A549 (cell line): ENCODE results near the gene GATA2.

Experiments
- CTCF ChIP-seq: fragments of >200 bp; sonication (Bioruptor Twin); formaldehyde crosslinking; IDR thresholded peaks from 3 replicates; pipeline ENCODE4 v1.5.1; 2016
- EHMT2 ChIP-seq: fragments of 200-600 bp; sonication (generic); IDR thresholded peaks from 2 replicates; pipeline ENCODE4 v1.6.1; 2016; ENCODE audit warnings: antibody characterized with exemption, low read depth, mild to moderate bottlenecking, moderate library complexity
- EP300 ChIP-seq, 2 experiments: fragments of >200 bp; sonication (Bioruptor Twin); formaldehyde crosslinking; IDR thresholded peaks; 2 replicates in 1 of 2; 3 replicates in 1 of 2; pipeline ENCODE4 v1.6.1; 2016 to 2017
- POLR2A ChIP-seq: IDR thresholded peaks from 2 replicates; pipeline ENCODE4 v1.6.1; 2012; ENCODE audit warnings: mild to moderate bottlenecking, low read length
- REST ChIP-seq: fragments of 200-600 bp; sonication (generic); IDR thresholded peaks from 2 replicates; pipeline ENCODE4 v1.6.1; 2016; ENCODE audit warnings: antibody characterized with exemption, mild to moderate bottlenecking, moderate library complexity

GRCh38 chr3:128449111-128449638 lies 43.8 kb downstream of the GATA2 start:
- TF ChIP-seq EP300 (IDR thresholded peaks at IDR 0.05) (no peak), CTCF (no peak), REST (no peak), POLR2A (no peak), EHMT2 (no peak)
